Activated naive CD8-positive, alpha-beta T cell treated with anti-CD3 and anti-CD28 coated beads, Interleukin-2, amount 50 U/mL, for 24 hours (primary cell): ENCODE measurements around the gene USP6.
"Not testable (repeated sequence)": the region's sequence is repeated elsewhere in the genome, so short reads cannot be mapped to it uniquely, and the experiment has no call there.

Experiments used
- ATAC-seq: fragments of 150-1000 bp; cut with Tn5 transposase; one replicate; pipeline ENCODE4 v1.10.0; 2021
- DNase-seq: peaks from one replicate; pipeline ENCODE4 v3.0.0; 2021
- H3K27ac Mint-ChIP-seq: one replicate; pipeline ENCODE4 v1.8.0; 2021; ENCODE audit warnings: mild to moderate bottlenecking, mixed read lengths
- H3K27me3 Mint-ChIP-seq: one replicate; pipeline ENCODE4 v1.8.0; 2021; ENCODE audit warnings: mixed read lengths
- H3K36me3 Mint-ChIP-seq: one replicate; pipeline ENCODE4 v1.8.0; 2021; ENCODE audit warnings: low read depth, mixed read lengths
- H3K4me1 Mint-ChIP-seq: one replicate; pipeline ENCODE4 v1.8.0; 2021; ENCODE audit warnings: mixed read lengths
- H3K4me3 Mint-ChIP-seq: one replicate; pipeline ENCODE4 v1.8.0; 2021; ENCODE audit warnings: mild to moderate bottlenecking, moderate library complexity, mixed read lengths
- H3K9me3 Mint-ChIP-seq: one replicate; pipeline ENCODE4 v1.8.0; 2021; ENCODE audit warnings: mixed read lengths

USP6 gene

DNA sequence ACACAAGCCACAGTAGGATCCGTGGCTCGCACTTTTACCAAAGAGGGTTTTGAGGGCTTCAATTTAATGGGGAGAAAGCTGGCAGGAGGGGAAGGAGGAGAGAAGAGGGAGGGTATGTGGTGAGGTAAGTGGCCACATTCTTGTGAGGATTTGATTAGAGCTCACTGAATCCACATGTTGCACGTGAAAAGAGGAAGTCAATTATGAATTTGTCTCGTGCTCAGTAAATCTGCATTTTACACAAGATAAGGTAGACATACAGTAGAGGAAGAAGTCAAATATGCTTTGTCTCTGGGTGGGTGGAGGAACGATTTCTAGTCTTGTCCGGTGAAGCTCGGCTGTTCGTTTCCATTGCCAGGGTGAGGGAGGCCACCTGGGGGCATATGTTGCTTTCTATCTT lies 5.0 kb upstream of the USP6 start:
- Mint-ChIP-seq H3K4me3 (peak overlapping the region; percentile 85), H3K27me3 (peaks cover 7% of the 10 kb centered on the region), H3K4me1 (peaks cover 32% of the 10 kb centered on the region), H3K9me3 (peaks cover 3% of the 10 kb centered on the region), H3K36me3 (peaks cover 70% of the 10 kb centered on the region), H3K27ac (peak overlapping the region; percentile 64)
- no peak for DNase-seq
- ATAC-seq, result no peak

DNA sequence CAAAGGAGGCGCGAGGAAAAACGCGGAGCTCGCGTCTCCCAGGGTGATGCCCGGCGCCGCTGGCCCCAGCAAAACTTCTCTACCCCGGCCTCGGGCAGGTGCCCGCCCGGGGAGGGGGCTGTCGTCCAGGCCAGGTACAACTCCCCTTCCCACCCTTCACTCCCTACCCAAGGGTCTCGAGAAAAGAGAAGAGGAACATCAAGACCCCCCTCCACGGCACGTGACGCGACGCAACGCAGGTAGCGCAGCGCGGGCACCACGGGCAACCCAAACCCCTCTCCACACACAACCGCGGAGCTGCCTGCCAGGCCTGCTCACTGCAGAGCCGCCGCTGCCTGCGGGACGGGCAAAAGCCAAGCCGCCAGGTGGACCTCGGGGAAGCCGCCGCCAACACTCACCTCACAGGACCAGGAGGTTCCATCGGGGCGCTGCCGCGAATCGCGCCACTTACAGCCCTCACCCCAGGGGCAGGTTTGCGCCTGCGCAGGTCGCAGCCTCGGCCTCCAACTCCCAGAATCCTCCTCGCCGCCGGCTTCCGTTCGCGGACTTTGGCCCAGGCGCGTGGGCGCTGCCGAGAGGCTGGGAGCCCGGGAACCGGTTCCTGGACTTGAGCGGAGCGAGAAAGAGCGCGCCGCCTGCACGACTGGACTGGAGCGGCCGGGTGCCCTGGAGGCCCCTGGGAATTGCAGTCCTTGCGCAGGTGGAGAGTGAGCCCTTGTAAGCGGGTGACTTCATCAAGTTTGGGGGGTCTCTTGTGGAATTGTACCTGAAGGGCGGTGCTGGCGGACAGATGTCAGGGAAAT lies 4.2 kb upstream of the USP6 start, which contains the start of gene ZNF232:
TSS of gene ZNF232 (minus strand) at position 477 of the 803 bp plus-strand sequence. CDS start at position 421, 56 bp downstream.
- Mint-ChIP-seq H3K36me3 (peaks cover 62% of the 10 kb centered on the region), H3K4me1 (peaks cover 32% of the 10 kb centered on the region), H3K27me3 (peaks cover 14% of the 10 kb centered on the region)

DNA sequence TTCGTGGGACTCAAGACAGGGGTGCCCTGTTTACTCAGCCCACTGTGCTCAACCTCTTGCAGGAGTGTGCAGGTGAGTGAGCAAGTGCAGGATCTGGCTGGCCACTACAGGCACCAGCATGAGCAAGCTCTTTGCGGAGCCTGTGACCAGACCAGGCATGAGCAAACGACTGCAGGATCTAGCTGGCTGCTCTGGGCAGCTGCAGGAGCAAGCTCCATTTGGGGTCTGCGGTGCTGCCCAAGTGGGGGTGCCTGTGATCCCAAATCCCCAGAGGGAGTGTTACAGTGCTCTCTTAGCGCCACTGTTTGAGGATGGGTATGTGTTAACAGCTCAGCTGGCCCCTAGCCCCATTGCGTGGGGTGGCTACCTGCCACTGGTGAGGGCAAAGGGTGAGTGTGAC lies 2.4 kb downstream of the USP6 start:
- Mint-ChIP-seq H3K36me3 (peaks cover 17% of the 10 kb centered on the region), H3K9me3 (no peaks in the 10 kb centered on the region), H3K27ac (no peak overlapping the region), H3K4me3 (no peak overlapping the region), H3K27me3 (peaks cover 49% of the 10 kb centered on the region), H3K4me1 (peaks cover 11% of the 10 kb centered on the region)
- ATAC-seq (no peak), DNase-seq (no peak)

More for the DNA sequence above, 4.2 kb upstream of the USP6 start, which contains the start of gene ZNF232:
- DNase-seq, result peak; percentile 95
- Mint-ChIP-seq H3K4me3 (peak within 1 kb of the TSS; percentile 85), H3K9me3 (no peaks in the 10 kb centered on the region), H3K27ac (peak within 1 kb of the TSS; percentile 64)
- peak; percentile 88 for ATAC-seq

DNA sequence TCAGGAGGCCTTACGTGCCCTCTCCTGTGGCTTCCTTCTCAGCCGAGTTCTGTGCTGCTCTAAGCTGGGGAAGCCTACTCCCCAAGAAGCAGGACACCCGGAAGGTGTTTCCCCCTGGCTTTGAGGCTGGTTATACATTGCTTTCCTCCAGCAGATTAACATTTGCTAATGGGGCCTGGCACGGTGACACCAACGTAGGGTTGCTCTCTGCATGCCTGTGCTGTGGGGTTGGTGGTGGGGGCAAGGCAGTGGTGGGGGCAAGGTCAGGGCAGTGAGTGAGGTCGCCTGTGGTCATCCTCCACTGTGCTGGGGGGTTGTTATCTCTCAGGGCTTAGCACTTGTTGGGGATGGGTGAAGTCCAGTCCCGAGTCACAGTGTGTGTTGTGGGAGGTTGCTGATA lies 4.2 kb downstream of the USP6 start:
- Mint-ChIP-seq H3K27me3 (peaks cover 60% of the 10 kb centered on the region), H3K36me3 (peaks cover 2% of the 10 kb centered on the region), H3K4me3 (no peak overlapping the region), H3K4me1 (peaks cover 7% of the 10 kb centered on the region), H3K9me3 (no peaks in the 10 kb centered on the region), H3K27ac (no peak overlapping the region)
- no peak for ATAC-seq
- DNase-seq, result no peak

DNA sequence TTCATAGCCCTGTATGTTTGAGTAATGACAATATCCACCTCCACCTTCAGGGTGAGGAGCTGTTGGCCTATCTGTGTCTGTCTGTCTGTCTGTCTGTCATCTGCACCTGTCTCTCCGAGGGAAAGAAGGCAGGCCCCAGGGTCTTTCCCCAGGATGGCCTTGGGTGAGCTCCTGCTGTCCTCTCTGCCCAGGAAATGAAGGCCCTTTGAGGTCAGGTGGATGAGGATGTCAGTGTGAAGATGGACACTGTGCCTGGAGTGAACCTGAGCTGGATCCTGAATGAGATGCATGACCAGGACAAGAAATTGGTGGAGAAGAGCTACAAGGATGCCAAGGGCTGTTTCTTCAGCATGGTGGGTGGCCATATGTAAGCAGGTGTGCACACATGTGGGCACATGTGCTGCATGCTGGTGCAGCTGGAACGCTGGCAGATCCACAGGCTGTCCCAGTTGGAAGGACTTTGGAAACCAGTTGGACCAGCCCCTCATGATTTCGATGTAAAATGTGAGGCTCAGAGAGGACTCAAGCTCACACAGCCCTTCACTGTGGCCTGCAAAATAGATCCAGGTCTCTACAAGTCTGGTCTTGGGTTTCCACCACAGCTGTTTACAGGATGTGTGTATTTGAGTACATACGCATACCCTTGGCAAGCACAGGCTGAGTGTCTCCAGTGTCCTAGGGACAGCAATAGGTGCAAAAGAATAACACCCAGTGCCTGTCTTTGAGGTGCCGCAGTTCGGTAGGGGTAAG lies 4.8 kb downstream of the USP6 start:
- DNase-seq, ATAC-seq, H3K9me3 Mint-ChIP-seq, H3K4me3 Mint-ChIP-seq, H3K27ac Mint-ChIP-seq, H3K4me1 Mint-ChIP-seq, H3K36me3 Mint-ChIP-seq: not testable (repeated sequence)
- peaks cover 57% of the 10 kb centered on the region for H3K27me3 Mint-ChIP-seq

DNA sequence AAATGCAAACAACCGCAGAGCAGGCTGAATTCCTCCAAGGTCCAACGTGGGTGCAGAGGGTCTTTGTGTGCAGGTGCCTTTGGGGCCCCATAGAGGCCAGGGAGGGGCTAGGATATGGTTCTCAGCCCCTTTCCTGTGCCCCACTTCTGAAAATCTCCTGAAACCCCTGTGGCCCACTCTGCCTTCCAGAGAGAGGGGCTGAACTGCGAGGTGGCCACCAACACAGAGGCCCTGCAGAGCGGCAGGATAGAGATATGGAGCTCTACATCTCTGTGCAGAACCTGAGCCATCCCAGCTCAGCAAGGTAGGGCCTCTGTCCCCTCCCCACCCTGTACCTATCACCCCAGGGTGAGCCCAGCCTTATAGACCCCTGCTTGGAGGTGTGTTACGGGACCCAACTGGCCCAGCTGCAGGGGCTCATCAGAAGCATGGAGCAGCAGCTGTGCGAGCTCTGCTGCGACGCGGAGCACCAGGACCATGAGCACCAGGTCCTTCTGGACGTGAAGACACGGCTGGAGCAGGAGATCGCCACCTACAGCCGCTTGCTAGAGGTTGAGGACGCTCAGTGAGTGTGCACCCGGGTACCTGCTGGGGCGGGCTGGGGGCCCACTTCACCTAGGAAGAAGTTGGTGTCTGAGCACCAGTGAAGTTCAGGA lies 5.5 kb downstream of the USP6 start:
- DNase-seq (no peak), ATAC-seq (no peak)
- H3K27me3 Mint-ChIP-seq, result peaks cover 53% of the 10 kb centered on the region
- H3K4me1 Mint-ChIP-seq, result peaks cover 7% of the 10 kb centered on the region
- H3K9me3 Mint-ChIP-seq, result no peaks in the 10 kb centered on the region
- H3K4me3 Mint-ChIP-seq, result no peak overlapping the region
- H3K36me3 Mint-ChIP-seq, result peaks cover 2% of the 10 kb centered on the region
- no peak overlapping the region for H3K27ac Mint-ChIP-seq

DNA sequence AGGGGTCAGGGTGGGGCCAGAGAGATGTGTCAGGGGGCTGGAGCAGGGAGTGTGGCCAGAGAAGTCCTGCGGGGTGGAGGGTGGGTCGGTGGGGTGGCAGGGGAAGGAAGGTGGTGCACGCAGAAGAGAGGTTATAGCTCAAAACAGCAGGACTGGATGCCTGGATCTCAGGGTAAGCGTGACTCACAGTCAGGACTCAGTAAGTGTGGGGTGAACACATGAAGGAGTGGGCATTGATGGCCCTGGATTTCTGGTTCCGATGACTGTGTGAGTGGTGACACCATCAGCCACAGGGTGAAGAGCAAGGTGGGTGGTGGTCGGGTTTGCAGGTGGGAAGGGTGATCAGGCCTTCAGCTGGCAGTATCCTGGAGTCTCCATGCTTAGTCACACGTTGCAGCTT lies 6.2 kb downstream of the USP6 start:
- not testable (repeated sequence) for DNase-seq, H3K4me3 Mint-ChIP-seq, H3K4me1 Mint-ChIP-seq, H3K27ac Mint-ChIP-seq, H3K9me3 Mint-ChIP-seq, H3K36me3 Mint-ChIP-seq, ATAC-seq
- peaks cover 48% of the 10 kb centered on the region for H3K27me3 Mint-ChIP-seq

DNA sequence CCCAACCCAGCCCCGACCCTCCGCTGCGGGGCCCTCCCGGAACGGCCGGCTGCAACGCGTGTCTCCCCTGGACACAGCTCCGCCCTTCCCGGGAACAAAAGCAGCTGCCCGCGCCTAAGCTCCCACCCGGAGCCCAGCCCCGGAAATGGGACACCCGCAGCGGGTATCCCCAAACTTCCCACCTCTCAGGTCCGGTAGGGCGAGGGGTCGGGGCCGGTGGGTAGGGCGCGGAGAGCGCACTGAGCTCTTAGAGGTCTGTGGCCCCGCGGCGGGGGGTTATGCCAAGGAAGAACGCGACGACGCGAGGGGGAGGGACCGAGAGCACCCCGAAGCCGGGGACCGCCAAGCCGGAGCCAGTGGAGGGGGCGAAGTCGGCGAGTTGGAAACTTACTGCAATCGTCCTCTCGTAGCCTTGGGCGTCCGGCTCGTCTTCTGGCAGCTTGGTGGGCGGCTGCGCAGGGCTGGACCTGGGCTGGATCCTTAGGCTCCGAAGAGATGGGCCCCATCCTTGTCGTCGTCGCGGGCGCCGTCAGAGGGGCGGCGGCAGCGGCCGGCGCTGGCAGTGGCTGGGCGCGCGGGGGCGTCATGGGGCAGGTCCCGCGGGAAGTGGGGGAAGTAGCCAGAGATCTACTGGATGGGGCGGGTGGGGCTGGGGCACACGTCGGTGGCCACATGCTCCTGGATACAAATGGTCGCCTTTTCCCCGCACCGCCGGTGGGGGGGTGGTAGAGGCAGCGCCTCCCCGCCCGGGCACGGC lies 6.9 kb downstream of the USP6 start:
- Mint-ChIP-seq H3K9me3 (no peaks in the 10 kb centered on the region), H3K4me3 (no peak overlapping the region), H3K36me3 (peaks cover 2% of the 10 kb centered on the region), H3K27ac (no peak overlapping the region), H3K4me1 (peaks cover 7% of the 10 kb centered on the region), H3K27me3 (peaks cover 52% of the 10 kb centered on the region)
- no peak for DNase-seq
- ATAC-seq, result peak; percentile 30

DNA sequence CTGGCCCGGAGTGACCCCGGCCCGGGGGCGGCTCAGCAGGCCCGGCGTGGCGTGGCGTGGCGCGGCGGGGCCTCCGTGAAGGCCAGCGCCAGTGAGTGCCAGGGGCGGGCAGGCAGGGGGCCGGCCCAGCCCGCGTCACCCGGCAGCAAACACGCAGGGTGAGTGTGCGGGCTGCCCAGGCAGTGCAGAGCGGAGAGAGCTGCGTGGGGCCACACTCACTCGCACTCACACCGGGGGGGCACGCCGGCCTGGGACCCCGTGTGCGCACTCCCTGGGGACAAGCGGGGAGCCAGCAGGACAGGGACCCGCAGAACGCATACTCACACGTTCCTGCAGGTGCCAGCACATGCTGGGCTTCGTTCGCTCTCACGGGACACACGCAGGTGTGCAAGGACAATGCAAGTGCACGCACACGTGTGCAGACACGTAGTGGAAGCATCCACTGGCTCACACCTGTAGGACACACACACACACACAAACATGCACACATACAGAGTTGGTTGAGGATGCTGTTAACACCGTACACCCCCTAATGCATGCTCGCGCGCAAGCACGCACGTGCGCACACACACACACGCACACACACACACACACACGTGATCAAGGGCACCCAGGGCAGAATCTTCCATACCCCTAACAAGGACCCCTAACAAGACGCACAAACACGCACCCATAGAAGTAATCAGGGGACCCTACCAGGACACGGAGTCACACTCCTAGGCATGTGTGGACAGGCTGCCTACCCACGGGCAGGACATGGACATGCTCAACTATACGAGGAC lies 7.7 kb downstream of the USP6 start:
- peaks cover 47% of the 10 kb centered on the region for H3K27me3 Mint-ChIP-seq
- ATAC-seq, result peak; percentile 18
- no peak overlapping the region for H3K4me3 Mint-ChIP-seq
- peaks cover 2% of the 10 kb centered on the region for H3K36me3 Mint-ChIP-seq
- peaks cover 7% of the 10 kb centered on the region for H3K4me1 Mint-ChIP-seq
- H3K9me3 Mint-ChIP-seq, result no peaks in the 10 kb centered on the region
- DNase-seq, result no peak
- no peak overlapping the region for H3K27ac Mint-ChIP-seq

DNA sequence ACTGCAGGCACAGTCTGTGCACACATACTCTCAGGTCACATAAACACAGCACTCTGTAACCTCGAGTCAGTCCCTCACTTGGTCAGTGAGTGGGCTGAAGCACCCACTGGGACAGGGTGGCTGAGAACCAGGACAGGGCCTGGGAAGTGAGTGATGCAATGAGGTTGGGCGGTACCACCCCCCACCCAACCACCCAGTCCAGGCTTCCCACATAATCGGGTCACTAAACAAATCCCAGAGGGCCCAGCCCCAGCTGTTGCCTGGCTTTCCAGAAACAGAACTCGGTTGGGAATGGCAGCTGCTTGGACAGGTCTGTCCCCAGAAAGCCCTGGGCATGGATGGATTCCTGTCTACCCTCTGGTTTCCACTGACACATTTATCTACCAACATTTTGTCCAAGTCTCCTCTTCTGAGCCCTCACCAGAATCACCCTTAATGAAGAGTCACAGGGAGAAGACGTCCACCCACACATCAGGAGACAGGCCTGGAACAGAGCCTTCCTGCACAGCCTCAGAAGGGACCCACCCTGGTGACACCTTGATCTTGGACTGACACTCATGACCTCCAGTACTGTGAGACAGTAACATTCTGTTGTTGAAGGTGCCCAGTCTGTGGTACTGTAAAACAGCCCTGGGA lies 8.4 kb downstream of the USP6 start:
- not testable (repeated sequence) for H3K9me3 Mint-ChIP-seq, H3K4me1 Mint-ChIP-seq, H3K27ac Mint-ChIP-seq, DNase-seq, H3K4me3 Mint-ChIP-seq, H3K36me3 Mint-ChIP-seq, ATAC-seq
- H3K27me3 Mint-ChIP-seq, result peaks cover 43% of the 10 kb centered on the region

DNA sequence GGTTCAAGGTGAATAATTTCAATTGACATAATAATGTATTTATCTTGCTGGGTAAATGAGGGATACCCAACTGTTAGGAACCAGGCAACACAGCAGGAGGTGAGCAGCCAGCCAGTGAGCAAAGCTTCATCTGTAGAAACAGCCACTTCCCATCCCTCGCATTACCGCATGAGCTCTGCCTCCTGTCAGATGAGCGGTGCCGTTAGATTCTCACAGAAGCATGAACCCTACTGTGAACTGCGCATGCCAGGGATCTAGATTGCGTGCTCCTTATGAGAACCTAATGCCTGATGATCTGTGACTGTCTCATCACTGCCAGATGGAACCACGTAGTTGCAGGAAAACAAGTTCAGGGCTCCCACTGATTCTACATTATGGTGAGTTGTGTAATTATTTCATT lies 9.1 kb downstream of the USP6 start:
- H3K27ac Mint-ChIP-seq, H3K4me1 Mint-ChIP-seq, ATAC-seq, H3K9me3 Mint-ChIP-seq, H3K4me3 Mint-ChIP-seq, H3K36me3 Mint-ChIP-seq, DNase-seq: not testable (repeated sequence)
- peaks cover 43% of the 10 kb centered on the region for H3K27me3 Mint-ChIP-seq

DNA sequence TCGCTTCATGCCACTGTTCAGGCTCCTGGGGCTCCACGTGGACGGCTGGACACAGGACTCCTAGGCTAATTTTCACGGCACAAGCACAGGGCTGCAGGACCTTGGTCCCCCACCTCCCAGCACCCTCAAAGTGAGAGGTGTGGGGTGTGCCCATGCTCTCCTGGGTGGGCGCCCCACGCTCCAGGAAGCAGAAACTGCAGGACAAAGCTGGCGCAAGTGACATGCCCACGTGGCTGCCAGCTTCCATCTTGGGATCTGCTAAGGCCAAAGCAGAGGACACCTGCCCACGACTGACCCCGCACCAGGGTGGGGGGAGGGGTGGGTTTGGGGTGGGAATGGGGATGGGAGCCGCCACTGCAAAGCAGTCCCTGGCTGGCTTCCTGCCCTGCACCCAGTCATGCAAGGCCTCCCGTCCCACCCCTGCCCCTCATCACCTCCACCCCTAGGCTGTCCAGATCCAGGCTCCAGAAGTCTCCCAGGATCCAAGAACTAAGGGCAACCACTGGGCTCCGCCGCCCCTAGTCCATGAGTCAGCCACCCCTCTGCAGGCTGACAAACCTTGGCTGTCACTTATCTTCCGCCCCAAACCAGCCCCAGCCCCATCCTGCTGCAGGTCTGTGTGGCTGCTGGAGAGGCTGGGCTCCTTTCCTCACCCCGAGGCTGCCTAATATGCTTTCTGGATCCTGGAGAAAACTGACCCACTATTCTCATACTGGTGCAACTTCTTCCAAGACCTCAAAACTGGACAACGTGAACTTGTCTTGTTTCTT lies 11.1 kb downstream of the USP6 start:
- Mint-ChIP-seq H3K27me3 (peaks cover 28% of the 10 kb centered on the region), H3K9me3 (no peaks in the 10 kb centered on the region), H3K27ac (no peak overlapping the region), H3K4me3 (no peak overlapping the region), H3K36me3 (no peaks in the 10 kb centered on the region), H3K4me1 (peaks cover 4% of the 10 kb centered on the region)
- ATAC-seq (no peak), DNase-seq (no peak)

DNA sequence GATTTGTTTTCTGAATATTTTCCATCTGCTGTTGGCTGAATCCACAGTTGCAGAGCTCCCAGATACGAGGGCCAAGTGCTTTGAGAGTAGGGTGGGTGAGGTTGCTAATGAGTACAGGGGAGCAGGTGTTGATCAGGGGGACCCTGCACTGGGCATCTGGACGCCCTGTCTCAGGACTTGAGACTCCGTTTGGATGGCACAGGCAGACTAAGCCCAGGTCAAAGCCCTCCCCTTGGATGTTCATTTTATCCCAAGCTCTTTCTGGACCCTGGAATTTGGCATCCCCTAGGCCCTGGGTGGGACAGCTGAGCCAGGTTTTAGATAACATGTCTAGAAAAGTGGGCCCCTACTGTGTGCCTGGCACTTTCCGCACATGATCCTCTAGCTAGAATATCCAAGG lies 12.1 kb downstream of the USP6 start:
- ATAC-seq, result no peak
- H3K4me1 Mint-ChIP-seq, result no peaks in the 10 kb centered on the region
- no peak overlapping the region for H3K27ac Mint-ChIP-seq
- H3K9me3 Mint-ChIP-seq, result no peaks in the 10 kb centered on the region
- no peaks in the 10 kb centered on the region for H3K36me3 Mint-ChIP-seq
- DNase-seq, result no peak
- H3K4me3 Mint-ChIP-seq, result no peak overlapping the region
- peaks cover 24% of the 10 kb centered on the region for H3K27me3 Mint-ChIP-seq
